Astrocyte (in vitro differentiated cells and primary cell): ENCODE data around the gene ADIPOR1. TPM values are rescaled to one million over a fixed set of nuclear protein-coding genes. Genes with fewer than 3 reads are reported as not detected.

Experiments used
- DNase-seq: peaks from one replicate; pipeline ENCODE4 v3.0.0-alpha.2; 2010; ENCODE audit warnings: low read depth
- FAIRE-seq: peaks from 2 replicates; lab custom pipeline; 2011; peaks lifted over from hg19 to GRCh38; lab: Jason Lieb, UNC
- H2AFZ ChIP-seq: 2 replicates; pipeline ENCODE4 v1.6.0; 2012; ENCODE audit warnings: low read depth, low read length, inconsistent platforms
- H3K27ac ChIP-seq: 2 replicates; pipeline ENCODE4 v1.5.1; 2011; ENCODE audit warnings: low read depth, low read length, inconsistent platforms
- H3K27me3 ChIP-seq: 2 replicates; pipeline ENCODE4 v1.6.0; 2011; ENCODE audit warnings: low read length, inconsistent platforms; ENCODE audit not compliant: insufficient read depth
- H3K36me3 ChIP-seq: 2 replicates; pipeline ENCODE4 v1.5.1; 2011; ENCODE audit warnings: low read length, inconsistent platforms; ENCODE audit not compliant: insufficient read depth
- H3K4me1 ChIP-seq: 2 replicates; pipeline ENCODE4 v1.5.1; 2011; ENCODE audit warnings: low read length, inconsistent platforms; ENCODE audit not compliant: insufficient read depth
- H3K4me2 ChIP-seq: 2 replicates; pipeline ENCODE4 v1.6.0; 2012; ENCODE audit warnings: low read length, inconsistent platforms
- H3K4me3 ChIP-seq: 2 replicates; pipeline ENCODE4 v1.5.1; 2011; ENCODE audit warnings: low read depth, mild to moderate bottlenecking, low read length, inconsistent platforms; ENCODE audit not compliant: insufficient read depth
- H3K79me2 ChIP-seq: 2 replicates; pipeline ENCODE4 v1.6.0; 2012; ENCODE audit warnings: mild to moderate bottlenecking, low read length, inconsistent platforms; ENCODE audit not compliant: insufficient read depth
- H3K9ac ChIP-seq: 2 replicates; pipeline ENCODE4 v1.6.0; 2012; ENCODE audit warnings: mild to moderate bottlenecking, low read length, inconsistent platforms
- H3K9me3 ChIP-seq: 2 replicates; pipeline ENCODE4 v1.5.1; 2012; ENCODE audit warnings: low read depth, mild to moderate bottlenecking, low read length, inconsistent platforms; ENCODE audit not compliant: insufficient read depth
- H4K20me1 ChIP-seq: 2 replicates; pipeline ENCODE4 v1.6.0; 2012; ENCODE audit warnings: low read length, inconsistent platforms; ENCODE audit not compliant: insufficient read depth
- H3K27ac Mint-ChIP-seq: one replicate; pipeline ENCODE4 v1.8.0; 2021; ENCODE audit warnings: mild to moderate bottlenecking, mixed read lengths; ENCODE audit not compliant: unreplicated experiment
- H3K27me3 Mint-ChIP-seq: one replicate; pipeline ENCODE4 v1.8.0; 2021; ENCODE audit warnings: low read depth, mixed read lengths; ENCODE audit not compliant: unreplicated experiment
- H3K36me3 Mint-ChIP-seq: one replicate; pipeline ENCODE4 v1.8.0; 2021; ENCODE audit warnings: low read depth, mixed read lengths; ENCODE audit not compliant: unreplicated experiment
- H3K4me1 Mint-ChIP-seq: one replicate; pipeline ENCODE4 v1.8.0; 2021; ENCODE audit warnings: low read depth, mixed read lengths; ENCODE audit not compliant: unreplicated experiment
- H3K4me3 Mint-ChIP-seq: one replicate; pipeline ENCODE4 v1.8.0; 2021; ENCODE audit warnings: mild to moderate bottlenecking, moderate library complexity, mixed read lengths; ENCODE audit not compliant: unreplicated experiment
- H3K9me3 Mint-ChIP-seq: one replicate; pipeline ENCODE4 v1.8.0; 2021; ENCODE audit warnings: mild to moderate bottlenecking, mixed read lengths; ENCODE audit not compliant: unreplicated experiment
- EZH2 ChIP-seq: IDR thresholded peaks from 2 replicates; pipeline ENCODE4 v1.6.1; 2012; ENCODE audit warnings: mild to moderate bottlenecking, low read length, inconsistent platforms; ENCODE audit not compliant: insufficient read depth
- total RNA-seq: library from RNA; stranded (reverse); gene quantifications from 2 replicates; pipeline ENCODE4 v1.2.1, GENCODE V29; 2021
- TF ChIP-seq, protein P1 (sequence below): IDR thresholded peaks from 2 replicates; pipeline ENCODE4 v1.5.1; 2011; ENCODE audit warnings: low read depth, mild to moderate bottlenecking, inconsistent platforms, low read length, moderate library complexity; ENCODE audit not compliant: insufficient read depth

Gene ADIPOR1
- total RNA-seq, 1 donor from 2014 or later, result 73.0 TPM

DNA sequence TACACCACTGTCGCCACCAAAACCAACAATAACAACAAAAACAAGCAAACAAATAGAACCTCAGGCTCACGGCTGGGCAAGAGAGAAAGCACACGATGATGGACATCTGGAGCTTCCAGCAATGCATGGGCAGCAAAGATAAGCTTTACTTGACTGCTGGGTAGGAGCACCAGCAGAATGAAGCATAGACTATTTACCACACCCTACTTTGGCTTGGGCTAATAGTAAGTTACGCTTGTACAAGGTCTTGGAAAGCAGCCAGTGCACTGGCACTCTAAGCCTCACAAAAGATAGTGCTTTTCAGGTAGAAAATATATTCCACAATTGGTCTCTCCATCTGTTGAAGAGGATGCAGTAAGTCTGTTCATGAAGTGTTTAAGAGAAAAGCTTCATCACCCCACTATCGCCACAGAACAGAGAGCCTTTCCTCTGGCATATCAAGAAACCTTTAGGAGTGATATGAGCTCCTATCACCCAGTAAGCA, 13.6 kb downstream of the ADIPOR1 start:
- no peak overlapping the region for H3K27ac ChIP-seq
- no peaks in the 10 kb centered on the region for H3K9me3 Mint-ChIP-seq
- H3K4me1 Mint-ChIP-seq, result no peaks in the 10 kb centered on the region
- H3K27ac Mint-ChIP-seq, result no peak overlapping the region
- H3K36me3 ChIP-seq, result peaks cover 52% of the 10 kb centered on the region
- H3K4me2 ChIP-seq, result no peak overlapping the region
- no peak overlapping the region for H3K9ac ChIP-seq
- H4K20me1 ChIP-seq, result peaks cover 20% of the 10 kb centered on the region
- H3K79me2 ChIP-seq, result no peaks in the 10 kb centered on the region
- DNase-seq (no peak), FAIRE-seq (no peak)
- H3K27me3 Mint-ChIP-seq, result no peaks in the 10 kb centered on the region
- no peak overlapping the region for H3K4me3 ChIP-seq
- no peaks in the 10 kb centered on the region for H3K4me1 ChIP-seq
- no peaks in the 10 kb centered on the region for H3K9me3 ChIP-seq
- H2AFZ ChIP-seq, result no peak overlapping the region
- TF ChIP-seq, protein P1, sequence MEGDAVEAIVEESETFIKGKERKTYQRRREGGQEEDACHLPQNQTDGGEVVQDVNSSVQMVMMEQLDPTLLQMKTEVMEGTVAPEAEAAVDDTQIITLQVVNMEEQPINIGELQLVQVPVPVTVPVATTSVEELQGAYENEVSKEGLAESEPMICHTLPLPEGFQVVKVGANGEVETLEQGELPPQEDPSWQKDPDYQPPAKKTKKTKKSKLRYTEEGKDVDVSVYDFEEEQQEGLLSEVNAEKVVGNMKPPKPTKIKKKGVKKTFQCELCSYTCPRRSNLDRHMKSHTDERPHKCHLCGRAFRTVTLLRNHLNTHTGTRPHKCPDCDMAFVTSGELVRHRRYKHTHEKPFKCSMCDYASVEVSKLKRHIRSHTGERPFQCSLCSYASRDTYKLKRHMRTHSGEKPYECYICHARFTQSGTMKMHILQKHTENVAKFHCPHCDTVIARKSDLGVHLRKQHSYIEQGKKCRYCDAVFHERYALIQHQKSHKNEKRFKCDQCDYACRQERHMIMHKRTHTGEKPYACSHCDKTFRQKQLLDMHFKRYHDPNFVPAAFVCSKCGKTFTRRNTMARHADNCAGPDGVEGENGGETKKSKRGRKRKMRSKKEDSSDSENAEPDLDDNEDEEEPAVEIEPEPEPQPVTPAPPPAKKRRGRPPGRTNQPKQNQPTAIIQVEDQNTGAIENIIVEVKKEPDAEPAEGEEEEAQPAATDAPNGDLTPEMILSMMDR, result no peak
- TF ChIP-seq EZH2, result no peak
- no peaks in the 10 kb centered on the region for H3K27me3 ChIP-seq
- no peak overlapping the region for H3K4me3 Mint-ChIP-seq
- H3K36me3 Mint-ChIP-seq, result peaks cover 14% of the 10 kb centered on the region

DNA sequence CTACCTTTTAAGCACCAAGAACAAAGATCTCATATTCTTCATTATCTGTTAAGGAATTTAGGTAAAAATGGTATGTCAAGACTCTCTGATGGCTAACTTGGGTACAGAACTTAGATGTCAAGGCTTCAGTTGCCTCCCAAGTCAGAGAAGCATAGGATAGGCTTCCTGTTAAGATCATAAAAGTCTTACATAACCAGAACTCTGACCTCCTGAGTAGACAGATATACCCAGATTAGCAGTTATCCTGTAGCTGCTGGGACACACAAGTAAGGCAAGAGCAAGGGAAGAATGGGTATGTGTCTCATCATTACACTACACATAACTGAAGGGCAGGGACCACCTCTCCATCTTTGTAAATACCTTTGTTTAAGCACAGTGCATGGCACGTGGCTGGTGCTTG, 15.7 kb downstream of the ADIPOR1 start:
- peaks cover 14% of the 10 kb centered on the region for H3K36me3 Mint-ChIP-seq
- no peak overlapping the region for H3K9ac ChIP-seq
- TF ChIP-seq EZH2, result no peak
- TF ChIP-seq, protein P1, result no peak
- H3K4me3 ChIP-seq, result no peak overlapping the region
- no peak overlapping the region for H3K4me3 Mint-ChIP-seq
- no peaks in the 10 kb centered on the region for H3K9me3 ChIP-seq
- H3K27me3 ChIP-seq, result no peaks in the 10 kb centered on the region
- no peaks in the 10 kb centered on the region for H3K4me1 ChIP-seq
- no peak overlapping the region for H2AFZ ChIP-seq
- DNase-seq (no peak), FAIRE-seq (no peak)
- H3K4me2 ChIP-seq, result no peak overlapping the region
- no peaks in the 10 kb centered on the region for H3K79me2 ChIP-seq
- H3K27ac ChIP-seq, result no peak overlapping the region
- no peak overlapping the region for H3K27ac Mint-ChIP-seq
- no peaks in the 10 kb centered on the region for H3K4me1 Mint-ChIP-seq
- H3K36me3 ChIP-seq, result peaks cover 57% of the 10 kb centered on the region
- peaks cover 20% of the 10 kb centered on the region for H4K20me1 ChIP-seq
- H3K9me3 Mint-ChIP-seq, result no peaks in the 10 kb centered on the region
- no peaks in the 10 kb centered on the region for H3K27me3 Mint-ChIP-seq

DNA sequence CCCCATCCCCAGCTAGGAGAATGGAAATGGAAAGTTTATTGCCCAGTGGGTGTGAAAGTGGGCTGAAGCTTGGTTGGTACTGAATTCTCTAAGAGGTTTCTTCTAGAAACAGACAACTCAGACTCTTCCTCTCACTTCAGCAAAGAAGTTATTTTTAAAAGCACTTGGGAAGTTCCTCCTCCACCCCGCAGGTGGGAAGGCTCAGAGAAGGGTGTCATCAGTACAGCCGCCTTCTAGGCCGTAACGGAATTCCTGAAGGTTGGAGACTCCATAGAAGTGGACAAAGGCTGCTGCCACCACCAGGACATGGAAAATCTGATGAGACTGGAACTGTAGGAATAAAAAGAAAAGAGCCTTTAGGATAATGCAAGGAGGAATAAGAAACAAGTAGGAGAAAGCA, 16.7 kb downstream of the ADIPOR1 start:
- Mint-ChIP-seq H3K4me1 (no peaks in the 10 kb centered on the region), H3K36me3 (peaks cover 14% of the 10 kb centered on the region), H3K27me3 (no peaks in the 10 kb centered on the region), H3K4me3 (no peak overlapping the region), H3K9me3 (no peaks in the 10 kb centered on the region), H3K27ac (no peak overlapping the region)
- Histone ChIP-seq H3K27me3 (no peaks in the 10 kb centered on the region), H3K9me3 (no peaks in the 10 kb centered on the region), H3K4me2 (no peak overlapping the region), H3K4me3 (no peak overlapping the region), H3K79me2 (no peaks in the 10 kb centered on the region), H3K9ac (no peak overlapping the region), H4K20me1 (peaks cover 20% of the 10 kb centered on the region), H3K36me3 (peaks cover 57% of the 10 kb centered on the region), H3K27ac (no peak overlapping the region), H2AFZ (no peak overlapping the region), H3K4me1 (no peaks in the 10 kb centered on the region)
- FAIRE-seq, result no peak
- no peak for DNase-seq
- TF ChIP-seq, protein P1, result no peak
- TF ChIP-seq EZH2, result no peak
